ENCODE measurements around the gene CCDC158.

The CCDC158 gene

GRCh38 chr4:76305033-76305687, 115.8 kb downstream of the CCDC158 start:
- peak overlapping the region; percentile 93 for H3K27ac ChIP-seq
- no peak for TF ChIP-seq CTCF (conservative IDR thresholded peaks at IDR 0.05)

DNA sequence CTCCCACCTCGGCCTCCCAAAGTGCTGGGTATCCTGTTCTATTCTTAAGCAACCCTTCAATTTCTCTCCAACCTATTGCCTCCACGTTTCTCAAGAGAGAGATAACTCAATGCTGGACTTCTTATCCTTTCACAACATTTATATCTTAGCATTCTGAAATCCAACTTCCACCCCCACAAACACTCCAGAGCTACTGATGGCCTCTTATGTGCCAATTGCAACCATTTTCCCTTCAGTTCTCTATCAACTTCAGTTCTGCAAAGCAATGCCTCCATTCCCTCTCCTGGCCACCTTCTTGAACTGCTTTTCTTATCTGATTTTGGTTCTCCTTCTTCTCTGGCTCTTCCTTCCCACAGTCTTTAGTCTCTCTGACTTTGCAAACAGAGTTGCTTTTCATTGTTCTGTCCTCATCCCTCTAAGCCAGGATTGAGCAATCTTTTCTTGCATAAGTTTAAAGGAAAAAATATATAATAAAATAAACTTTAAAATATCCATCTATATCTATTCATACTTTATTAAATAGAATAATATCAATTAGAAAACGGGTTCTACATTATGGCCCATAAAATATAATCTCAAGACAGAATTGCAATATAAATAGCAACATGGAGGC, 118.0 kb downstream of the CCDC158 start:
- no peak overlapping the region for H3K27ac ChIP-seq
- no peak for TF ChIP-seq CTCF (conservative IDR thresholded peaks at IDR 0.05)

DNA sequence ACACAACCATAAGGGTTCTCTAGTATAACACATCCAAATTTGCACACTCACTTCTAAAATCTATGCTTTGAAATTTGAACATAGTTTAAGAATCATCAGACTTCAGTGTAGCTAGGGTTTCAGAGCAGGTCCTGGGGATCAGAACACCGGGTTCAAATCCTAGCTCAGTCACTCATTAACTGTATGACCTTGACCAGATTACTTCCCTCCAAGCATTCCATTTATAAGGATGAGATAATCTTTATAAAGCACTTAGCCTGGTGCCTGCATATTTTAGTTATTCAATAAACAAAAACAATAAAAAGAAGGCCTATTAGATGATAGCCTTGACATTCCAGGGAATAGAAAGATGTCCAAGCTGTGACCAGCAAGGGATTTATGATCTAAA, 119.2 kb downstream of the CCDC158 start:
- no peak overlapping the region for H3K27ac ChIP-seq
- no peak for TF ChIP-seq CTCF (conservative IDR thresholded peaks at IDR 0.05)

DNA sequence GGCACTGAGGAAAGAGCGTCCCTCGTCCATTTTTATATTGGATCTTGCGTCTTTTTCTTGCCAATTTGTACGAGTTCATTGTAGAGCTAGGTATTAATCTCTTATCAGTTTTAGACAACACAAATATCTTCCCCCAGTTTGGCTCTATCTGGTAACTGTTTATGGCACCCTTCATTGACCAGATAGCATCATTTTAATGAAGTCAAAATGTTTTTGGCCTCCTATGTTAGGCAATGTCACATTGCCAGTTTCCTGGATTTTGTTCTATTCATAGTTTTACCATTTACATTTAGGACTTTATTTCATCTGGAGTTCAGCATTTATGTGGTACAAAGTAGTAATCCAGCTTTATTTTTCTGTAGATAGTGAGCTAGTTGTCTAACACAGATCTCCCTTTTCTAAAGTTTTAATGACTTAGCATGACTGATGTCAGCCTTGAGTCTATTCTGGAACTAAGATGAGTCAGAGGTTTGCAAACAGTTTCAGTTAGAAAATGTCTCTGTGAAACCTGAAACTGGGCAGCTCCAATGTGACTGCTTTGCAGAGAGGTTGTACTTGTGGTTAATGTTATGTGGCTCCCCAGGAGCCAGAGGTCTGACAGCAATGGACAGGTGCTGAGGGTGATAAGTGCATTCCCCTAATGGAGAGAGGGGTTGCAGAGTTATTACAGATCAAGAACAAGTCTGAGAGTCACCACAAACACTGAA, 119.7 kb downstream of the CCDC158 start:
- no peak for TF ChIP-seq CTCF (conservative IDR thresholded peaks at IDR 0.05)
- H3K27ac ChIP-seq: no peak overlapping the region

- no peak for TF ChIP-seq CTCF (conservative IDR thresholded peaks at IDR 0.05)
- H3K27ac ChIP-seq: no peak overlapping the region
Observed at GRCh38 chr4:76300012-76300411, 120.9 kb downstream of the CCDC158 start.

DNA sequence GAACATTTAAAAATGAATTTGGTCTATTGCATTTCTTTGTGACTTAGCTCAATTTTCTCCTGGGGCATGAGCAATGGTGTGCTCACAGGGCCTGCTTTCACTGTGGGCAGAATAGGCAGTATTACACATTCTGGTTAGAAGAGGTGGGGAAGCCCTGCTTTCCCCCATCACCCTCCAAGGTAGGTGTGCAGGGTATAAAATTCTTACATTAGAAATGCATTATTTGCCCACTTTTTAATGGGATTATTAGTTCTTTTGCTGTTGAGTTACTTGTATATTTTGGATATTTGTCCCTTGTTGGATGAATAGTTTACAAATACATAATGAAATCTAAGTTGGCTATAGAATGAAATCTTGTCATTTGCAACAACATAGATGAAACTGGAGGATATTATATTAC, 122.7 kb downstream of the CCDC158 start:
- no peak for TF ChIP-seq CTCF (conservative IDR thresholded peaks at IDR 0.05)
- no peak overlapping the region for H3K27ac ChIP-seq

DNA sequence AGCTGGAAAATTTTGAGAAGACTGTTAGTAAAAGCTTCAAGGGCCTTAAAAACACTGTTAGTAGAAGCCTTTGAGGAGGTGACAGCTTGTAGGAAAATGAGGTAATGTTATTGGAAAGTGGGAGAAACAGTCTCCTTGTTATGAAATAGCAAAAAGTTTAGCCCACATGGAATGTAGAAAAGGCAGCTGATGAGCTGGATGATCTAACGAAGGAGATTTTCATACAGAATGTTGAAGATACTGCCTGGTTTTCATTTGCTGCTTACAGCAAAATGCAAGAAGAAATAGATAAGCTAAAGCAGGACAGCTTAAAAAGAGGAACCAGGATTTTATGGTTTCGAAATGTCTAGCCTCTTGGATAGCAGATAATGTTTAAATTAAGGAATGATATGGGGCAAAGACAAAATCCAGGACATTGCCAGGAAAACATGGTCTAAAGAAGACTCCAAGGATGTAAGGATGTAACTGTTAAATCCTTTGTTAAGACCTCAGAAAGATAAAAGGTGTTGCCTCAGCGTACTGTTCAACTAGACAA, 124.6 kb downstream of the CCDC158 start:
- no peak for TF ChIP-seq CTCF (conservative IDR thresholded peaks at IDR 0.05)
- H3K27ac ChIP-seq: no peak overlapping the region

Measured in VCaP (cell line).